ENCODE results near the gene OGN.

OGN gene

DNA sequence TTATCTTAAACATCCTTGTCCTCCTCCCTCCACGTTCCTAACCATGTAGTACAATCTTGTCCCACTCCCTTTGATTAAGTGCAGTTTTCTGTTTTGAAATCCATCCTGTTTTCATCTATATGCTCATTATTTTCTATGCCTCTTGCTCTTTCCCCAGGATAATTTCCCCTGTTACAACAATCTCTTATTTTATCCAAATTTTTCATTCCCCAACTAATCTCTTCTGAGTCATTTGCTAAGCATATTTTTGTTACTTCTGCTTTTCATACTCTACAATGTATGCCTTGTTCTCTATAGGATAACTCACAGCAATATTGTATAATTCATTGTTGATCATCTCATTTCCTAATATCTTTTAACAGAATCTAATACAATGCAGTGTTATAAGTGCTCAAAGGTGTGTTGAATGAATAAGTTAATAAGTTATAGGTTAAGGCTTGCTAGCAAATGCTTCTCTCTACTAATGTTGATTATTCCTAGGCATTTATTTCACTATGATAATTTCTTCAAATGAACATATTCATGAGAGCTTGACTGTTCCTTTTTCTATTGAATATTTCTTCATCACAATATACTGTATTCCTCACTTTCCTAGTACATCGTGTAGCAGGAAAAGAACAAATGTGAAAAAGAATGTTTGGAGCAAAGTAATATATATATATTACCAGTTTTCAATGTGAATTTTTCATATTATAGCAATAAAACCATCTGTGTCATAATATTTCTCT lies 18.4 kb upstream of the OGN start:
- H3K4me3 ChIP-seq (ENCODE audit: low read depth, low read length) = no peak overlapping the region
- no peak for TF ChIP-seq ZNF133 (tag by site-specific recombination; IDR thresholded peaks at IDR 0.05)
- no peak overlapping the region for H3K27ac ChIP-seq (ENCODE audit: extremely low read depth, low read depth, low read length)
- no peaks in the 10 kb centered on the region for H3K4me1 ChIP-seq (ENCODE audit: control insufficient read depth, insufficient read depth, low read length)
- POLR2A ChIA-PET = no interaction called here
- CTCF ChIA-PET = no interaction called here
- H3K9me3 ChIP-seq (ENCODE audit: control insufficient read depth, insufficient read depth, low read depth, low read length) = no peaks in the 10 kb centered on the region
- no peaks in the 10 kb centered on the region for H3K36me3 ChIP-seq (ENCODE audit: control insufficient read depth in 2 of 2, insufficient read depth in 1 of 2, low read length in 2 of 2)

DNA sequence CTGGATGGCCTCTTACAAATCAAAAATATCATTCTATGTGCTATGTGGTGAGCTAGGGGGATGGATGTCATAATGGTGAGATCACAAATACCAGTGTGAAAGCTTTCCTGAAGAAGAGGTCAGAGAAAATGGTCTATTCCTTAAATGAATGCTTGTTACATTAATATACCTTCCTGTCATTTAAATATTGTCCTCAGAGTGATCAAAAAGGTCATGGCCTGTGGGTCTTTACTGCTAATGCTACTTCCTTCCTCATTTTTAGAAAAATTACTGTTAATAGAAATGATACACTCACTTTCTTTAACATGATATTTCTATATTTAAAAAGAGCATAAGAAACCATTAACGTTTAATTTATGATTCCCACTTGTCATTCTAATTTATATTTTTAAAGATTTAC lies 10.2 kb upstream of the OGN start:
- POLR2A ChIA-PET = no interaction called here
- CTCF ChIA-PET = no interaction called here
- H3K4me3 ChIP-seq (ENCODE audit: low read depth, low read length) = no peak overlapping the region
- no peaks in the 10 kb centered on the region for H3K9me3 ChIP-seq (ENCODE audit: control insufficient read depth, insufficient read depth, low read depth, low read length)
- no peaks in the 10 kb centered on the region for H3K36me3 ChIP-seq (ENCODE audit: control insufficient read depth in 2 of 2, insufficient read depth in 1 of 2, low read length in 2 of 2)
- no peaks in the 10 kb centered on the region for H3K4me1 ChIP-seq (ENCODE audit: control insufficient read depth, insufficient read depth, low read length)
- TF ChIP-seq ZBTB21 (tag by site-specific recombination; IDR thresholded peaks at IDR 0.05) (no peak), ZNF830 (tag by site-specific recombination; IDR thresholded peaks at IDR 0.05; ENCODE audit: low read depth) (no peak), ZNF639 (tag by site-specific recombination; IDR thresholded peaks at IDR 0.05) (no peak), ZNF354C (tag by site-specific recombination; IDR thresholded peaks at IDR 0.05; ENCODE audit: borderline replicate concordance, low read depth) (no peak), ZFP3 (tag by site-specific recombination; IDR thresholded peaks at IDR 0.05; ENCODE audit: low read depth) (no peak), ZNF707 (tag by site-specific recombination; IDR thresholded peaks at IDR 0.05) (no peak), ZNF350 (tag by site-specific recombination; IDR thresholded peaks at IDR 0.05) (no peak), ZNF324 (tag by site-specific recombination; IDR thresholded peaks at IDR 0.05) (no peak), GLIS1 (tag by site-specific recombination; IDR thresholded peaks at IDR 0.05) (no peak), SP7 (tag by site-specific recombination; IDR thresholded peaks at IDR 0.05) (no peak), ZNF610 (tag by site-specific recombination; IDR thresholded peaks at IDR 0.05; ENCODE audit: borderline replicate concordance) (no peak), ZNF16 (tag by site-specific recombination; IDR thresholded peaks at IDR 0.05; ENCODE audit: low read depth) (no peak), ZNF140 (tag by site-specific recombination; IDR thresholded peaks at IDR 0.05) (no peak), ZNF416 (tag by site-specific recombination; IDR thresholded peaks at IDR 0.05) (no peak), ZNF202 (tag by site-specific recombination; IDR thresholded peaks at IDR 0.05; ENCODE audit: borderline replicate concordance) (no peak), ZNF701 (tag by site-specific recombination; IDR thresholded peaks at IDR 0.05) (no peak), ZNF473 (tag by site-specific recombination; IDR thresholded peaks at IDR 0.05) (no peak), BCL6B (tag by site-specific recombination; IDR thresholded peaks at IDR 0.05) (no peak)
- TF ChIP-seq, protein P1, sequence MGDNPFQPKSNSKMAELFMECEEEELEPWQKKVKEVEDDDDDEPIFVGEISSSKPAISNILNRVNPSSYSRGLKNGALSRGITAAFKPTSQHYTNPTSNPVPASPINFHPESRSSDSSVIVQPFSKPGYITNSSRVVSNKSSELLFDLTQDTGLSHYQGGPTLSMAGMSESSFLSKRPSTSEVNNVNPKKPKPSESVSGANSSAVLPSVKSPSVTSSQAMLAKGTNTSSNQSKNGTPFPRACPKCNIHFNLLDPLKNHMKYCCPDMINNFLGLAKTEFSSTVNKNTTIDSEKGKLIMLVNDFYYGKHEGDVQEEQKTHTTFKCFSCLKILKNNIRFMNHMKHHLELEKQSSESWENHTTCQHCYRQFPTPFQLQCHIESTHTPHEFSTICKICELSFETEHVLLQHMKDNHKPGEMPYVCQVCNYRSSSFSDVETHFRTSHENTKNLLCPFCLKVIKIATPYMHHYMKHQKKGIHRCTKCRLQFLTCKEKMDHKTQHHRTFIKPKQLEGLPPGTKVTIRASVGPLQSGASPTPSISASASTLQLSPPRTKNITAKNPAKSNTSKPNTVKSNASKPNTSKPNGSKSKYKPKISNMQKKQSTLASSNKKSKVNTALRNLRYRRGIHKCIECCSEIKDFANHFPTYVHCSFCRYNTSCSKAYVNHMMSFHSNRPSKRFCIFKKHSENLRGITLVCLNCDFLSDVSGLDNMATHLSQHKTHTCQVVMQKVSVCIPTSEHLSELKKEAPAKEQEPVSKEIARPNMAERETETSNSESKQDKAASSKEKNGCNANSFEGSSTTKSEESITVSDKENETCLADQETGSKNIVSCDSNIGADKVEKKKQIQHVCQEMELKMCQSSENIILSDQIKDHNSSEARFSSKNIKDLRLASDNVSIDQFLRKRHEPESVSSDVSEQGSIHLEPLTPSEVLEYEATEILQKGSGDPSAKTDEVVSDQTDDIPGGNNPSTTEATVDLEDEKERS (tag by site-specific recombination; IDR thresholded peaks at IDR 0.05) = no peak
- no peak overlapping the region for H3K27ac ChIP-seq (ENCODE audit: extremely low read depth, low read depth, low read length)

Measured in HEK293 (cell line).